Nephron progenitor cell (in vitro differentiated cells): ENCODE data around the gene CYP2R1.

Experiments
- DNase-seq: peaks from one replicate; pipeline ENCODE4 v3.0.0; 2021
- H3K27ac Mint-ChIP-seq: 2 replicates; pipeline ENCODE4 v1.8.0; 2021; ENCODE audit warnings: mild to moderate bottlenecking, moderate library complexity, mixed read lengths
- H3K27me3 Mint-ChIP-seq: 2 replicates; pipeline ENCODE4 v1.8.0; 2021; ENCODE audit warnings: mild to moderate bottlenecking, low read depth, mixed read lengths; ENCODE audit not compliant: poor library complexity
- H3K36me3 Mint-ChIP-seq: 2 replicates; pipeline ENCODE4 v1.8.0; 2021; ENCODE audit warnings: low read depth, mixed read lengths
- H3K4me1 Mint-ChIP-seq: 2 replicates; pipeline ENCODE4 v1.8.0; 2021; ENCODE audit warnings: mixed read lengths
- H3K4me3 Mint-ChIP-seq: 2 replicates; pipeline ENCODE4 v1.8.0; 2021; ENCODE audit warnings: mild to moderate bottlenecking, moderate library complexity, mixed read lengths
- H3K9me3 Mint-ChIP-seq: 2 replicates; pipeline ENCODE4 v1.8.0; 2021; ENCODE audit warnings: mild to moderate bottlenecking, moderate library complexity, mixed read lengths
- CTCF ChIP-seq: fragments of 200-600 bp; sonication (generic); IDR thresholded peaks from 2 replicates; pipeline ENCODE4 v1.5.0; 2021; ENCODE audit warnings: antibody characterized with exemption

CYP2R1 gene

DNA sequence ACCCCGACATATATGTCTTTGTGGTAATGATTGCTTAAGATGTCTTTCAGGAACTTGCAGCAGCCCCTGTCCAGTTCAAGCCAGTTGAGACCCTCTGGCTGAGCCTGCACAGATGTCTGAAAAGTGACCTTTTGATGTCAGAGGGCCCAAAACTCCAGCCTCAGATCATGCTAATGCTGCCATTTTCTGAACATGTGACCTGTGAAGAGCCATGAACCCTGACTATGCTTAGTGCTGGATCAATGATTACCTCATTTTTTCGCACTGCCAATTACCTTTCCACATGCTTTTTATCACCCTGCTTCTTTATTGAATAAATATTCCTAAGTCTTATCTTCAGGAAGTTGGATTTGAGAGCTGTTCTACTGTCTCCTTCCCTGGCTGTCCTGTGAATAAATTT, 6.9 kb upstream of the CYP2R1 start:
- peak overlapping the region; percentile 59 for H3K27ac Mint-ChIP-seq
- no peak for DNase-seq

GRCh38 chr11:14898355-14898754, 6.3 kb upstream of the CYP2R1 start:
- DNase-seq, result no peak
- H3K4me1 Mint-ChIP-seq, result no peaks in the 10 kb centered on the region
- peaks cover 4% of the 10 kb centered on the region for H3K9me3 Mint-ChIP-seq
- H3K36me3 Mint-ChIP-seq, result peaks cover 4% of the 10 kb centered on the region
- H3K4me3 Mint-ChIP-seq, result no peak overlapping the region
- peaks cover 7% of the 10 kb centered on the region for H3K27me3 Mint-ChIP-seq
- H3K27ac Mint-ChIP-seq, result no peak overlapping the region
- TF ChIP-seq CTCF, result no peak

More for the DNA sequence above, 6.9 kb upstream of the CYP2R1 start:
- Mint-ChIP-seq H3K4me3 (no peak overlapping the region), H3K9me3 (no peaks in the 10 kb centered on the region), H3K4me1 (no peaks in the 10 kb centered on the region), H3K27me3 (peaks cover 7% of the 10 kb centered on the region), H3K36me3 (no peaks in the 10 kb centered on the region)
- TF ChIP-seq CTCF, result no peak

- peaks cover 18% of the 10 kb centered on the region for H3K36me3 Mint-ChIP-seq
- TF ChIP-seq CTCF, result no peak
- peaks cover 7% of the 10 kb centered on the region for H3K27me3 Mint-ChIP-seq
- H3K27ac Mint-ChIP-seq, result no peak overlapping the region
- H3K4me1 Mint-ChIP-seq, result peaks cover 7% of the 10 kb centered on the region
- H3K9me3 Mint-ChIP-seq, result peaks cover 26% of the 10 kb centered on the region
- no peak for DNase-seq
- no peak overlapping the region for H3K4me3 Mint-ChIP-seq
Observed at GRCh38 chr11:14894657-14895598, 2.9 kb upstream of the CYP2R1 start.

DNA sequence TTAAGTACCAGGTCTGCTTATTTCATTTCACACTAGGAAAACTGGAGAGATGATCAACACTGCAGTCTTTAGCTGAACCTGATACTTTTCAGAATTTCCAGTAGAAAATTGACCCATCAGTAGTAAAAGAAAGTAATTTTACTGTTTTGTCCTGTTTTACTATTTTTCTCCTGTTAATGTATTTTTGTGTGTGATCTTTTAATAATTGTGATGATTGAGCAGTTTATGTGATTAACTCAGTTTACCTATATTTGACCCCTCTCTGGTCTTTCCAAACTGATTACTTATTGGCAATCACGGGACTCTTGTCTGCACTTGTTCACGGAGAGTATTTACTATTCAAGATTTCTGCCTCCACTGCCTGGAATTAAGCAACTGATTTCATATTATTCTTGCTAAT, 546 bp upstream of the CYP2R1 start:
- DNase-seq, result no peak
- TF ChIP-seq CTCF, result no peak
- Mint-ChIP-seq H3K27me3 (peaks cover under 1% of the 10 kb centered on the region), H3K4me3 (peak overlapping the region; percentile 54), H3K36me3 (peaks cover 24% of the 10 kb centered on the region), H3K4me1 (peaks cover 7% of the 10 kb centered on the region), H3K9me3 (peaks cover 26% of the 10 kb centered on the region), H3K27ac (no peak overlapping the region)

GRCh38 chr11:14891143-14892035, 642 bp downstream of the CYP2R1 start:
- H3K27me3 Mint-ChIP-seq, result no peaks in the 10 kb centered on the region
- peaks cover 7% of the 10 kb centered on the region for H3K4me1 Mint-ChIP-seq
- no peak overlapping the region for H3K27ac Mint-ChIP-seq
- no peak for TF ChIP-seq CTCF
- H3K9me3 Mint-ChIP-seq, result peaks cover 26% of the 10 kb centered on the region
- peaks cover 24% of the 10 kb centered on the region for H3K36me3 Mint-ChIP-seq
- H3K4me3 Mint-ChIP-seq, result peak overlapping the region; percentile 89
- DNase-seq, result peak; percentile 76
